K562 (cell line): Measurements from ENCODE around the gene CASP9. TPM values are rescaled to one million over a fixed set of nuclear protein-coding genes. Genes with fewer than 3 reads are reported as not detected.
A peak's percentile ranks its signal among the peaks of the same experiment; 100 is the strongest.

Experiments used
- AFF1 ChIP-seq, 2 experiments: fragments of 450-650 bp; IDR thresholded peaks; 2 replicates each; pipeline ENCODE4 v1.6.1; 2018; ENCODE audit warnings: mild to moderate bottlenecking in 2 of 2, low read depth in 1 of 2; ENCODE audit not compliant: partially characterized antibody in 2 of 2
- CTCF ChIP-seq, 3 experiments: IDR thresholded peaks in 2 of 3; conservative IDR thresholded peaks in 1 of 3; 2 replicates each; pipeline ENCODE4 v1.5.1; 2011 to 2012; ENCODE audit warnings: low read length in 3 of 3, mild to moderate bottlenecking in 3 of 3, control low read depth in 2 of 3, improper control_type of control experiment in 1 of 3, inconsistent platforms in 1 of 3, low read depth in 1 of 3, mixed read lengths in 1 of 3, moderate library complexity in 1 of 3; ENCODE audit not compliant: insufficient read depth in 2 of 3
- ESRRB ChIP-seq: fragments of 250-450 bp; sonication (Bioruptor Pico); IDR thresholded peaks from 2 replicates; pipeline ENCODE4 v1.5.0; 2020; ENCODE audit warnings: mild to moderate bottlenecking, moderate library complexity, borderline replicate concordance
- JUND ChIP-seq, 2 experiments: IDR thresholded peaks; 2 replicates in 1 of 2; 3 replicates in 1 of 2; pipeline ENCODE4 v1.6.1; 2011; ENCODE audit warnings: borderline replicate concordance in 2 of 2, low read depth in 2 of 2, low read length in 2 of 2, improper control_type of control experiment in 1 of 2, missing biosample characterization in 1 of 2, missing genetic modification characterization in 1 of 2, missing genetic modification reagents in 1 of 2
- MCM5 ChIP-seq: fragments of 450-650 bp; IDR thresholded peaks from 2 replicates; pipeline ENCODE4 v1.6.1; 2016; ENCODE audit warnings: low read depth
- MECOM ChIP-seq: fragments of 250-450 bp; sonication (Bioruptor Pico); IDR thresholded peaks from 2 replicates; pipeline ENCODE4 v1.8.0; 2022; ENCODE audit warnings: inconsistent platforms
- NONO ChIP-seq, 2 experiments: fragments of 200-400 bp in 1 of 2; fragments of 450-650 bp in 1 of 2; formaldehyde crosslinking in 1 of 2; IDR thresholded peaks; 2 replicates each; pipeline ENCODE4 v1.6.1; 2017; ENCODE audit warnings: low read depth in 2 of 2, mild to moderate bottlenecking in 2 of 2, moderate library complexity in 2 of 2, low read length in 1 of 2
- PML ChIP-seq: IDR thresholded peaks from 2 replicates; pipeline ENCODE4 v1.6.1; 2012; ENCODE audit warnings: low read length, inconsistent platforms
- POU5F1 ChIP-seq: fragments of 150-350 bp; IDR thresholded peaks from 2 replicates; pipeline ENCODE4 v1.6.1; 2014; ENCODE audit warnings: borderline replicate concordance, low read length, low read depth, mild to moderate bottlenecking; ENCODE audit not compliant: partially characterized antibody
- PRDM10 ChIP-seq: fragments of 450-650 bp; IDR thresholded peaks from 2 replicates; pipeline ENCODE4 v1.6.1; 2018; ENCODE audit not compliant: partially characterized antibody
- polyA plus RNA-seq, 8 experiments: library from polyadenylated mRNA; depleted of rRNA in 4 of 8; stranded (reverse) in 5 of 8; unstranded in 3 of 8; fragments of >200 nt; fragmentation: Nextera tagmentation in 2 of 8; fragmentation: Illumina TruSeq in 1 of 8; extraction: Ambion mirVana in 2 of 8; extraction: Trizol in 1 of 8; gene quantifications; 2 replicates each; pipeline versions ENCODE4 v1.2.1 to v1.2.3, GENCODE V29; 2011 to 2014; ENCODE audit warnings: inconsistent platforms in 1 of 8, missing spikeins in 1 of 8
- total RNA-seq, 7 experiments: library from RNA; depleted of rRNA in 6 of 7; stranded (reverse); fragments of >200 nt in 6 of 7; fragmentation: Illumina TruSeq in 2 of 7; extraction: Trizol in 2 of 7; gene quantifications; 2 replicates each; pipeline versions ENCODE4 v1.2.1 to v1.2.3, GENCODE V29; 2011 to 2021; ENCODE audit warnings: low replicate concordance in 1 of 7

CASP9 gene
- total and polyA plus RNA-seq, 9 of the 15 experiments (the other 6 are each of a cell fraction or from before 2014, with no cell fraction given) = 10.8 to 54.1 (median 30.7) TPM

GRCh38 chr1:15542388-15543250 is 18.6 kb upstream of the CASP9 start (continued):
- no peak for TF ChIP-seq JUND (IDR thresholded peaks at IDR 0.05; ENCODE audit: borderline replicate concordance, low read depth, low read length)
- no peak for TF ChIP-seq JUND (tag; IDR thresholded peaks at IDR 0.05; ENCODE audit: borderline replicate concordance, low read depth, low read length)
- TF ChIP-seq AFF1 (IDR thresholded peaks at IDR 0.05; ENCODE audit: low read depth in 1 of 2, partially characterized antibody in 2 of 2) = no peak
- no peak for TF ChIP-seq PML
- TF ChIP-seq POU5F1 = no peak
- TF ChIP-seq ESRRB (CRISPR knock-in tag) = no peak
- TF ChIP-seq PRDM10 = no peak
- TF ChIP-seq NONO (IDR thresholded peaks at IDR 0.05; ENCODE audit: low read depth in 2 of 2, low read length in 1 of 2) = no peak
- TF ChIP-seq CTCF (IDR thresholded peaks at IDR 0.05 in 2 of 3, conservative IDR thresholded peaks at IDR 0.05 in 1 of 3; ENCODE audit: insufficient read depth in 2 of 3, low read depth in 1 of 3, low read length in 3 of 3) = no peak
- no peak for TF ChIP-seq MCM5
- 0 out of 2 replicates have a peak, but pooled peaks have one; percentile 63 for TF ChIP-seq MECOM (CRISPR knock-in tag)
